GM21367 (cell line): ENCODE results near the gene HLA-DPB1.

Experiments
- ATAC-seq: cut with Tn5 transposase; IDR thresholded peaks from one replicate; pipeline ENCODE4 v1.9.1; 2021; ENCODE audit not compliant: unreplicated experiment

HLA-DPB1 gene

DNA sequence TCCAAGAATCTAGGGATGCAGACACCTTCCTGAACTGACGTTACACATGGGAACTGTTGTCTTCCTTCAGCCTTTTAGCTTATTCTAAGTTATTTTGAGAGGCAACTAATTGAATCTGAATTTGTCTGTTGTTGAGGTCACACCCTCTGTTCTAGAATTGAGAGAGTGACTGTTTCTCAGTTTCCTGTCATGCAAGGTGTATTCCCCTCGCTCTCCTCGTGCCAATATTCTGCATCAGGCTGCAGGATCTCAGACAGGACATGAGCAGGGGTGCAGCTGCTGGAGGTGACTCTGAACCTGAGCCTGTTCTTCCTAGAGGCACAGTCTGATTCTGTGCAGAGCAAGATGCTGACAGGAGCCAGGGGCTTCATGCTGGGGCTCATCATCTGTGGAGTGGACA, 52.5 kb downstream of the HLA-DPB1 start:
- ATAC-seq = no peak

DNA sequence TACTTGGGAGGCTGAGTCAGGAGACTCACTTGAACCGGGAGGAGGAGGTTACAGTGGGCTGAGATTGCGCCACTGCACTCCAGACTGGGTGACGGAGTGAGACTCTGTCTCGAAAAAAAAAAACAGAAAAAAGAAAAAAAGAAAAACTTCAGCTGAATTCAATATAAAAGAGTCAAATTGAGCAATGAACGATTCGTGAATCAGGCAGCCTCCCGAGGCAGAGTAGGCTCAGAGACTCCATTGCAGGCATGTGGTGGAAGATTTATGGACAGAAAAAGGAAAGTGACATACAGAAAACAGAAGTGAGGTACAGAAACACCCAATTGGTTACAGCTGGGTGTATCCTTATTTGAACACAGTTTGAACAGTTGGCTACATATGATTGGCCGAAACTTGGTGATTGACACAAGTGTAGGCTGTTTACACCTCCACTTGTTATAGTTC, 56.3 kb downstream of the HLA-DPB1 start:
- ATAC-seq = no peak

DNA sequence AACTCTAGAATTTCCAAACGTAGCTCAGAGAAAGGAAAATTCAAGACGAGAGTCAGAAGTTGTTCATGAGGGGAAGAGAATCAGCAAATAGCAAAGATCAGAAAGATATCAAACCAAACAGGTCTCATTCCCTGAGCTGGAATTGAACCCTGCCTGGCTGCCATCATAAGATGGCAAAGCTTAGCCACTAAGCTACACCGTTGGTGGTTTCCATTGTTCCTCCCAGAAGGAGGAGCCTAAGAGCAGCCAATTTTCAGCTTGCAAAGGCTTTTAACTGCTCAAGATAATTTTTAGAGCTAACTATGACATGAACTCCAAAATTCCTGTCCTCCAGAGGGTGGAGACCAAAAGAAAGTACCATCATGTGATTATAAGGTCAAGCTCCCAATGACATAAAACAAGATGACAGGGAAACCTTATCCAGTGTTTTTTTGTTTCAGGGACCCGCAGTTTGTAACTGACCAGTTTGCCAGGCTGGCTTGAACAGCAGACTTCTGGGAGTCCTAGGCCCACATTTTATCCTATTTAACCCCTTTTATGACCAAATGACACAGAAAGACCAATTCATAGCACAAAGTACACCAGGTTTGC, 60.6 kb downstream of the HLA-DPB1 start:
- ATAC-seq = no peak
